MM.1S (cell line): ENCODE data around the gene SH3RF1.

Experiments
- EZH2 ChIP-seq: fragments of 300-600 bp; sonication (generic); optimal IDR thresholded peaks from 2 replicates; pipeline ENCODE3; 2017; ENCODE audit warnings: low read depth, mild to moderate bottlenecking, antibody characterized with exemption, low read length, mixed read lengths
- EZH2phosphoT487 ChIP-seq: fragments of 300-600 bp; sonication (generic); IDR thresholded peaks from 2 replicates; pipeline ENCODE4 v1.6.1; 2018; ENCODE audit warnings: antibody characterized with exemption, low read length
- TF ChIP-seq, protein P1 (sequence below): fragments of 300-600 bp; sonication (generic); IDR thresholded peaks from 2 replicates; pipeline ENCODE4 v1.5.1; 2016; ENCODE audit warnings: antibody characterized with exemption, low read length, mixed read lengths

DNA sequence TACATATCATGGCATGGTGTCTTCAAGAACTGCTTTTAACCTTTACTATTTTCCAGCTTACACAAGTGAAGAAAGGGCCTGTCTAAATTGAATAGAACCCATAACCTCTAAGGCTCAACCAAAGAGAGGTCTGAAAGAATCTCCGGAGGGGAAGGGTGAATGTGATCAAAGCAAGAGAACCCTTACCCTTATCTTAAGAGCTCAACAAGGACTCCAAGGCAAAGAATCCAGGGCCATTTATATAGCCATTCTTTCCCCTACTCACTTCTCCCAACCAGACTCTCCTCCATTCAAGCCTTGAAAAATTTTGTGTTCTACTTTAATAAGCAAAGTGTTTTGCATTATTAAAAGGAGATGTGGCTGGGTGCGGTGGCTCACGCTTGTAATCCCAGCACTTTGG lies 118.7 kb downstream of the SH3RF1 start:
- TF ChIP-seq, protein P1, sequence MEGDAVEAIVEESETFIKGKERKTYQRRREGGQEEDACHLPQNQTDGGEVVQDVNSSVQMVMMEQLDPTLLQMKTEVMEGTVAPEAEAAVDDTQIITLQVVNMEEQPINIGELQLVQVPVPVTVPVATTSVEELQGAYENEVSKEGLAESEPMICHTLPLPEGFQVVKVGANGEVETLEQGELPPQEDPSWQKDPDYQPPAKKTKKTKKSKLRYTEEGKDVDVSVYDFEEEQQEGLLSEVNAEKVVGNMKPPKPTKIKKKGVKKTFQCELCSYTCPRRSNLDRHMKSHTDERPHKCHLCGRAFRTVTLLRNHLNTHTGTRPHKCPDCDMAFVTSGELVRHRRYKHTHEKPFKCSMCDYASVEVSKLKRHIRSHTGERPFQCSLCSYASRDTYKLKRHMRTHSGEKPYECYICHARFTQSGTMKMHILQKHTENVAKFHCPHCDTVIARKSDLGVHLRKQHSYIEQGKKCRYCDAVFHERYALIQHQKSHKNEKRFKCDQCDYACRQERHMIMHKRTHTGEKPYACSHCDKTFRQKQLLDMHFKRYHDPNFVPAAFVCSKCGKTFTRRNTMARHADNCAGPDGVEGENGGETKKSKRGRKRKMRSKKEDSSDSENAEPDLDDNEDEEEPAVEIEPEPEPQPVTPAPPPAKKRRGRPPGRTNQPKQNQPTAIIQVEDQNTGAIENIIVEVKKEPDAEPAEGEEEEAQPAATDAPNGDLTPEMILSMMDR, result no peak
- TF ChIP-seq EZH2phosphoT487 (no peak), EZH2 (no peak)
